HepG2 (cell line): ENCODE results near the gene RHOC. TPM values are rescaled to one million over a fixed set of nuclear protein-coding genes. Genes with fewer than 3 reads are reported as not detected.

Source experiments
- ATRX ChIP-seq: sonication (generic); formaldehyde crosslinking; IDR thresholded peaks from 2 replicates; pipeline ENCODE4 v1.4.0; 2020; ENCODE audit warnings: missing genetic modification reagents, borderline replicate concordance
- KDM5B ChIP-seq: sonication (generic); formaldehyde crosslinking; IDR thresholded peaks from 2 replicates; pipeline ENCODE4 v1.4.0; 2020; ENCODE audit warnings: missing genetic modification reagents, mild to moderate bottlenecking, borderline replicate concordance
- MED13 ChIP-seq: sonication (generic); formaldehyde crosslinking; IDR thresholded peaks from 2 replicates; pipeline ENCODE4 v1.5.0; 2020; ENCODE audit warnings: missing genetic modification reagents
- NRL ChIP-seq: sonication (generic); formaldehyde crosslinking; IDR thresholded peaks from 2 replicates; pipeline ENCODE4 v1.5.0; 2020; ENCODE audit warnings: missing genetic modification reagents, mild to moderate bottlenecking, moderate library complexity, borderline replicate concordance
- PHF5A ChIP-seq: IDR thresholded peaks from one replicate; pipeline ENCODE4 v1.6.1; 2018; ENCODE audit warnings: low read depth, missing genetic modification reagents; ENCODE audit not compliant: unreplicated experiment
- SP140L ChIP-seq: sonication (generic); formaldehyde crosslinking; IDR thresholded peaks from 2 replicates; pipeline ENCODE4 v1.4.0; 2020; ENCODE audit warnings: missing genetic modification reagents, borderline replicate concordance
- SRY ChIP-seq: sonication (generic); formaldehyde crosslinking; IDR thresholded peaks from 2 replicates; pipeline ENCODE4 v1.8.0; 2022; ENCODE audit warnings: mild to moderate bottlenecking, missing genetic modification reagents
- ZBTB21 ChIP-seq: sonication (generic); formaldehyde crosslinking; IDR thresholded peaks from 2 replicates; pipeline ENCODE4 v1.4.0; 2020; ENCODE audit warnings: missing genetic modification reagents
- ZFP1 ChIP-seq: IDR thresholded peaks from 2 replicates; pipeline ENCODE4 v1.6.1; 2016
- ZNF234 ChIP-seq: sonication (generic); formaldehyde crosslinking; conservative IDR thresholded peaks from 2 replicates; pipeline ENCODE4 v1.5.1; 2020; ENCODE audit warnings: mild to moderate bottlenecking, missing genetic modification reagents
- ZNF556 ChIP-seq: sonication (generic); formaldehyde crosslinking; IDR thresholded peaks from 2 replicates; pipeline ENCODE4 v1.4.0; 2020; ENCODE audit warnings: mild to moderate bottlenecking, missing genetic modification reagents, borderline replicate concordance
- ZNF839 ChIP-seq: sonication (generic); formaldehyde crosslinking; IDR thresholded peaks from 2 replicates; pipeline ENCODE4 v1.4.0; 2020; ENCODE audit warnings: missing genetic modification reagents, mild to moderate bottlenecking, borderline replicate concordance
- ZSCAN12 ChIP-seq: sonication (generic); formaldehyde crosslinking; IDR thresholded peaks from 2 replicates; pipeline ENCODE4 v1.9.0; 2021; ENCODE audit warnings: mild to moderate bottlenecking, missing genetic modification reagents
- polyA plus RNA-seq, 8 experiments: library from polyadenylated mRNA; depleted of rRNA in 3 of 8; stranded (reverse) in 7 of 8; unstranded in 1 of 8; fragments of >200 nt; fragmentation: Illumina TruSeq in 4 of 8; extraction: Trizol in 4 of 8; gene quantifications; 2 replicates each; pipeline versions ENCODE4 v1.2.1 to v1.2.3, GENCODE V29; 2011 to 2016; ENCODE audit warnings: low read depth in 4 of 8, missing spikeins in 1 of 8, mixed read lengths in 1 of 8; ENCODE audit not compliant: insufficient read depth in 1 of 8
- total RNA-seq, 5 experiments: library from RNA; depleted of rRNA; stranded (reverse); fragments of >200 nt; fragmentation: Illumina TruSeq; extraction: Trizol; gene quantifications; 2 replicates each; pipeline ENCODE4 v1.2.3, GENCODE V29; 2016; ENCODE audit warnings: low read depth in 1 of 5
- TF ChIP-seq, protein P1 (sequence below): IDR thresholded peaks from 2 replicates; pipeline ENCODE4 v1.6.1; 2016; ENCODE audit warnings: mild to moderate bottlenecking
- TF ChIP-seq, protein P2 (sequence below): sonication (generic); formaldehyde crosslinking; IDR thresholded peaks from 2 replicates; pipeline ENCODE4 v1.9.0; 2021; ENCODE audit warnings: missing genetic modification reagents, borderline replicate concordance
- TF ChIP-seq, protein P3 (sequence below): sonication (generic); formaldehyde crosslinking; IDR thresholded peaks from 2 replicates; pipeline ENCODE4 v1.4.0; 2020; ENCODE audit warnings: mild to moderate bottlenecking, missing genetic modification reagents
- TF ChIP-seq, protein P4 (sequence below), 2 experiments: fragments of 450-650 bp in 1 of 2; sonication (generic) in 1 of 2; formaldehyde crosslinking; IDR thresholded peaks; 2 replicates each; pipeline versions ENCODE4 v1.5.0 to v1.8.0; 2020 to 2022; ENCODE audit warnings: mild to moderate bottlenecking in 1 of 2, missing genetic modification reagents in 1 of 2

RHOC gene
- total and polyA plus RNA-seq, 2 of the 13 experiments (the other 11 are each of a cell fraction or from before 2014, with no cell fraction given), result 64.3 to 182 TPM

DNA sequence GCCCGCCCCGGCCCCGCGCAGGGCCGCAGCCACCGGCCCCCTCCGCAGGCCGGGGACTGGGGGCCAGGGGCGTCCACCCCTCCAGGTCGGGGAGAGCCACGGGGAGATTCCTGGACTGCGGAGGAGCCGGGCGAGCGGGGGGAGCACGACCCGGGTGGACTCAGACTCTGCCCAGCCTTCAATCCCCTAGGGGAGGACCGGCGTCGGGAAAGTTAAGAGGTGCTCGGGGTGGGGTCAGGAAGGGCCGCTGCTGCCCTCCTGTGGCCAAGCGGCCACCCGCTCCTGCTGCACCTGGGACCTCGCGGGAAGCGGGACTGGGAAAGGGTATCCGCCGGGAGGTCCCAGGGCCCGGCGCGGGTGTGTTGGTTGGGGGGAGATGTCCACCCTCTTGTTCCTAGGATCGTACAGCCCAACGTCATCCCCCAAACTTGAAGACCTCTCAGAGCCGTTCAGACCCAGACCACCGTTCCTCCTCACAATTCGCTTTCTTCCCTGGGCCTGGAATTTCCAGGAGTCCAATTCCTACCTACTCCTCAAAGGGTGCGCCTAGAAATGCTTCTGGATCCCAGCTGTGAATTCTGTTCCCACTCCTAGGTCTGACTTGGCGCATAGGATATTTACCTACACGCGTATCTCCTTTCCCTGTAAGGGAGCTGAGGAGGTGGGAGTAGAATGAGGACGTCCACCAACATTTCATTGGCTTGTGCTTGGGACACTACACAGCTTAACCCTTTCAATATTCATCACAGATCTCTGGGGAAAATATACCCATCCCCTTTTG is 484 bp upstream of the RHOC start (continued):
- TF ChIP-seq ATRX (CRISPR knock-in tag) (no peak), ZNF234 (CRISPR knock-in tag) (no peak), SRY (CRISPR knock-in tag) (0 out of 2 replicates have a peak, but pooled peaks have one; percentile 17), ZSCAN12 (CRISPR knock-in tag) (no peak), SP140L (no peak), ZFP1 (CRISPR knock-in tag) (no peak), ZNF556 (CRISPR knock-in tag) (no peak), PHF5A (CRISPR knock-in tag) (no peak), NRL (peak; percentile 63), KDM5B (CRISPR knock-in tag) (no peak), MED13 (CRISPR knock-in tag) (no peak), ZNF839 (CRISPR knock-in tag) (no peak), ZBTB21 (CRISPR knock-in tag) (no peak)
- TF ChIP-seq, protein P1, sequence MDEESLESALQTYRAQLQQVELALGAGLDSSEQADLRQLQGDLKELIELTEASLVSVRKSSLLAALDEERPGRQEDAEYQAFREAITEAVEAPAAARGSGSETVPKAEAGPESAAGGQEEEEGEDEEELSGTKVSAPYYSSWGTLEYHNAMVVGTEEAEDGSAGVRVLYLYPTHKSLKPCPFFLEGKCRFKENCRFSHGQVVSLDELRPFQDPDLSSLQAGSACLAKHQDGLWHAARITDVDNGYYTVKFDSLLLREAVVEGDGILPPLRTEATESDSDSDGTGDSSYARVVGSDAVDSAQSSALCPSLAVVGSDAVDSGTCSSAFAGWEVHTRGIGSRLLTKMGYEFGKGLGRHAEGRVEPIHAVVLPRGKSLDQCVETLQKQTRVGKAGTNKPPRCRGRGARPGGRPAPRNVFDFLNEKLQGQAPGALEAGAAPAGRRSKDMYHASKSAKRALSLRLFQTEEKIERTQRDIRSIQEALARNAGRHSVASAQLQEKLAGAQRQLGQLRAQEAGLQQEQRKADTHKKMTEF (CRISPR knock-in tag), result no peak
- TF ChIP-seq, protein P2, sequence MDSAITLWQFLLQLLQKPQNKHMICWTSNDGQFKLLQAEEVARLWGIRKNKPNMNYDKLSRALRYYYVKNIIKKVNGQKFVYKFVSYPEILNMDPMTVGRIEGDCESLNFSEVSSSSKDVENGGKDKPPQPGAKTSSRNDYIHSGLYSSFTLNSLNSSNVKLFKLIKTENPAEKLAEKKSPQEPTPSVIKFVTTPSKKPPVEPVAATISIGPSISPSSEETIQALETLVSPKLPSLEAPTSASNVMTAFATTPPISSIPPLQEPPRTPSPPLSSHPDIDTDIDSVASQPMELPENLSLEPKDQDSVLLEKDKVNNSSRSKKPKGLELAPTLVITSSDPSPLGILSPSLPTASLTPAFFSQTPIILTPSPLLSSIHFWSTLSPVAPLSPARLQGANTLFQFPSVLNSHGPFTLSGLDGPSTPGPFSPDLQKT (CRISPR knock-in tag), result no peak
- TF ChIP-seq, protein P3, sequence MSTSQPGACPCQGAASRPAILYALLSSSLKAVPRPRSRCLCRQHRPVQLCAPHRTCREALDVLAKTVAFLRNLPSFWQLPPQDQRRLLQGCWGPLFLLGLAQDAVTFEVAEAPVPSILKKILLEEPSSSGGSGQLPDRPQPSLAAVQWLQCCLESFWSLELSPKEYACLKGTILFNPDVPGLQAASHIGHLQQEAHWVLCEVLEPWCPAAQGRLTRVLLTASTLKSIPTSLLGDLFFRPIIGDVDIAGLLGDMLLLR (CRISPR knock-in tag), result no peak
- TF ChIP-seq, protein P4, sequence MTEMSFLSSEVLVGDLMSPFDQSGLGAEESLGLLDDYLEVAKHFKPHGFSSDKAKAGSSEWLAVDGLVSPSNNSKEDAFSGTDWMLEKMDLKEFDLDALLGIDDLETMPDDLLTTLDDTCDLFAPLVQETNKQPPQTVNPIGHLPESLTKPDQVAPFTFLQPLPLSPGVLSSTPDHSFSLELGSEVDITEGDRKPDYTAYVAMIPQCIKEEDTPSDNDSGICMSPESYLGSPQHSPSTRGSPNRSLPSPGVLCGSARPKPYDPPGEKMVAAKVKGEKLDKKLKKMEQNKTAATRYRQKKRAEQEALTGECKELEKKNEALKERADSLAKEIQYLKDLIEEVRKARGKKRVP (CRISPR knock-in tag; IDR thresholded peaks at IDR 0.05), result no peak
